Superior temporal gyrus (tissue), 1 donor: Measurements from ENCODE around the gene ABCC10.
A peak's percentile ranks its signal among the peaks of the same experiment; 100 is the strongest.
"Not testable (repeated sequence)": the region's sequence is repeated elsewhere in the genome, so short reads cannot be mapped to it uniquely, and the experiment has no call there.

Experiments used
- DNase-seq: peaks from one replicate; pipeline ENCODE4 v3.0.0-alpha.2; 2016; ENCODE audit errors: extremely low spot score

The ABCC10 gene

GRCh38 chr6:43427406-43428111, at the start of gene ABCC10:
TSS of gene ABCC10 (plus strand) at chr6:43427541. CDS start at chr6:43427979, 438 bp downstream.
- DNase-seq: peak; percentile 96

- DNase-seq: no peak
These were observed 49.6 kb upstream of the ABCC10 start for GRCh38 chr6:43377710-43378229.

- DNase-seq: no peak
These were observed 48.7 kb upstream of the ABCC10 start for GRCh38 chr6:43378631-43379030.

GRCh38 chr6:43380858-43381257, 46.5 kb upstream of the ABCC10 start:
- not testable (repeated sequence) for DNase-seq

- DNase-seq: peak; percentile 60
These were observed 44.2 kb upstream of the ABCC10 start for GRCh38 chr6:43383021-43383667.

- DNase-seq: peak; percentile 87
These were observed 40.8 kb upstream of the ABCC10 start for GRCh38 chr6:43386492-43386891.

- DNase-seq: no peak
These were observed 37.5 kb upstream of the ABCC10 start for GRCh38 chr6:43389730-43390295.

GRCh38 chr6:43390753-43391439, 36.4 kb upstream of the ABCC10 start:
- DNase-seq: not testable (repeated sequence)

- no peak for DNase-seq
These were observed 35.8 kb upstream of the ABCC10 start for GRCh38 chr6:43391440-43392031.

GRCh38 chr6:43393133-43393532, 34.2 kb upstream of the ABCC10 start:
- DNase-seq: not testable (repeated sequence)

GRCh38 chr6:43393602-43394001, 33.7 kb upstream of the ABCC10 start:
- no peak for DNase-seq

- no peak for DNase-seq
These were observed 32.4 kb upstream of the ABCC10 start for GRCh38 chr6:43394982-43395381.

GRCh38 chr6:43395776-43396175, 31.6 kb upstream of the ABCC10 start:
- no peak for DNase-seq

- no peak for DNase-seq
These were observed 30.8 kb upstream of the ABCC10 start for GRCh38 chr6:43396408-43397149.

GRCh38 chr6:43399932-43400487, 27.3 kb upstream of the ABCC10 start:
- no peak for DNase-seq

- DNase-seq: peak; percentile 19
These were observed 25.6 kb upstream of the ABCC10 start for GRCh38 chr6:43401730-43402129.

GRCh38 chr6:43402820-43403219, 24.5 kb upstream of the ABCC10 start:
- no peak for DNase-seq

- no peak for DNase-seq
These were observed 22.0 kb upstream of the ABCC10 start for GRCh38 chr6:43405354-43405753.

GRCh38 chr6:43407296-43407695, 20.0 kb upstream of the ABCC10 start:
- DNase-seq: no peak

GRCh38 chr6:43408259-43408658, 19.1 kb upstream of the ABCC10 start:
- no peak for DNase-seq

GRCh38 chr6:43410776-43411175, 16.6 kb upstream of the ABCC10 start:
- not testable (repeated sequence) for DNase-seq
